ENCODE results near the gene PYGL. TPM values are rescaled to one million over a fixed set of nuclear protein-coding genes. Genes with fewer than 3 reads are reported as not detected.

Gene PYGL
- total RNA-seq, 2 donors from 2014 or later: 11.5 to 11.9 TPM

DNA sequence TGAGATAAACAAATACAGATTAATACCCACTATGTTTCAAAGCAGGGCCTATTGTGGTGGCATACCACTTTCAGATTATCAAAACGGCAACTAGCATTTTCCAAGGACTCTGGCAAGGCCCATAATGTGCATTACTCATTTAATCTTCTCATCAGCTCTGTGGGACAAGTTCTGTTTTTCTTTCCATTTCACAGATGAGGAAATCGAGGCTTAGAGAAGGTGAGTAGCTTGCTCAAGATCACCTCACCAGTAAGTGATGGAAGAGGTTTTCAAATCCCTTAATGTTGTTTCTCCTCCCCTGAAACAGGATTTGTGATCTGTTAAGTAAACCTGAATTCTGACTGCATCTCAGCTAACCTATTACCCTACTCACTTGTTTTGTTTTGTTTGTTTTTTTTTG lies 3.9 kb upstream of the PYGL start:
- Histone ChIP-seq H3K27ac (no peak overlapping the region), H3K4me3 (no peak overlapping the region), H3K4me1 (peaks cover 15% of the 10 kb centered on the region), H3K36me3 (replicated peaks in 1 of 2; ENCODE audit: insufficient read depth in 1 of 2, low read depth in 2 of 2) (no peaks in the 10 kb centered on the region), H3K27me3 (no peaks in the 10 kb centered on the region), H3K9me3 (no peaks in the 10 kb centered on the region)
- intact Hi-C loops (cut with DNase I): no loop called here
- no peak for DNase-seq
- TF ChIP-seq, protein P1, sequence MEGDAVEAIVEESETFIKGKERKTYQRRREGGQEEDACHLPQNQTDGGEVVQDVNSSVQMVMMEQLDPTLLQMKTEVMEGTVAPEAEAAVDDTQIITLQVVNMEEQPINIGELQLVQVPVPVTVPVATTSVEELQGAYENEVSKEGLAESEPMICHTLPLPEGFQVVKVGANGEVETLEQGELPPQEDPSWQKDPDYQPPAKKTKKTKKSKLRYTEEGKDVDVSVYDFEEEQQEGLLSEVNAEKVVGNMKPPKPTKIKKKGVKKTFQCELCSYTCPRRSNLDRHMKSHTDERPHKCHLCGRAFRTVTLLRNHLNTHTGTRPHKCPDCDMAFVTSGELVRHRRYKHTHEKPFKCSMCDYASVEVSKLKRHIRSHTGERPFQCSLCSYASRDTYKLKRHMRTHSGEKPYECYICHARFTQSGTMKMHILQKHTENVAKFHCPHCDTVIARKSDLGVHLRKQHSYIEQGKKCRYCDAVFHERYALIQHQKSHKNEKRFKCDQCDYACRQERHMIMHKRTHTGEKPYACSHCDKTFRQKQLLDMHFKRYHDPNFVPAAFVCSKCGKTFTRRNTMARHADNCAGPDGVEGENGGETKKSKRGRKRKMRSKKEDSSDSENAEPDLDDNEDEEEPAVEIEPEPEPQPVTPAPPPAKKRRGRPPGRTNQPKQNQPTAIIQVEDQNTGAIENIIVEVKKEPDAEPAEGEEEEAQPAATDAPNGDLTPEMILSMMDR (IDR thresholded peaks at IDR 0.05): no peak
- no peak for TF ChIP-seq POLR2A (IDR thresholded peaks at IDR 0.05)
- no peak for ATAC-seq
- 35 to 52% methylated on average over 2 of the region's 2 CpGs for WGBS, 2 donors

DNA sequence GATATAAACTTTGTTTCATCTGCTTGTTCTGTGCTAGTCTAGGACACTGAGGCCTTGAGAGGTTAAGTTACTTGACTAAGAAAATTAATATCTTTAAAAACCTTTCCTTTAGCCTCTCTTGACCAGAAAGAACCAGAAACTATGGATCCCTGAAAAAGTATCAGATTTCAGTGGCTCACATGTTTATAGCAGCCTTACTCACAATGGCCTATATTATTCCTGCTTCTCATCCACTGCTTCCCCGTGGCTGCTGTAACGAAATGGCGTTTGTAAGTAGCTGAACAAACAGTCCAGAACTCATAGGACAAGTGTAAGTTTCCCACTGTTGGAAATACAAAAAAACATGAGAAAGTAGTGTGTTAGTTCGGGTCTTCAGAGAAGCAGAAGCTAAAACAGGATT lies 3.2 kb upstream of the PYGL start:
- H3K4me3 ChIP-seq: no peak overlapping the region
- no peaks in the 10 kb centered on the region for H3K36me3 ChIP-seq (replicated peaks in 1 of 2; ENCODE audit: insufficient read depth in 1 of 2, low read depth in 2 of 2)
- peaks cover 16% of the 10 kb centered on the region for H3K4me1 ChIP-seq
- no peak for TF ChIP-seq POLR2A (IDR thresholded peaks at IDR 0.05)
- TF ChIP-seq, protein P1 (IDR thresholded peaks at IDR 0.05): no peak
- no peaks in the 10 kb centered on the region for H3K9me3 ChIP-seq
- WGBS, 2 donors: 67 to 73% methylated on average over 4 of the region's 4 CpGs
- H3K27me3 ChIP-seq: no peaks in the 10 kb centered on the region
- ATAC-seq (no peak), DNase-seq (no peak)
- no peak overlapping the region for H3K27ac ChIP-seq
- intact Hi-C loops (cut with DNase I): no loop called here

DNA sequence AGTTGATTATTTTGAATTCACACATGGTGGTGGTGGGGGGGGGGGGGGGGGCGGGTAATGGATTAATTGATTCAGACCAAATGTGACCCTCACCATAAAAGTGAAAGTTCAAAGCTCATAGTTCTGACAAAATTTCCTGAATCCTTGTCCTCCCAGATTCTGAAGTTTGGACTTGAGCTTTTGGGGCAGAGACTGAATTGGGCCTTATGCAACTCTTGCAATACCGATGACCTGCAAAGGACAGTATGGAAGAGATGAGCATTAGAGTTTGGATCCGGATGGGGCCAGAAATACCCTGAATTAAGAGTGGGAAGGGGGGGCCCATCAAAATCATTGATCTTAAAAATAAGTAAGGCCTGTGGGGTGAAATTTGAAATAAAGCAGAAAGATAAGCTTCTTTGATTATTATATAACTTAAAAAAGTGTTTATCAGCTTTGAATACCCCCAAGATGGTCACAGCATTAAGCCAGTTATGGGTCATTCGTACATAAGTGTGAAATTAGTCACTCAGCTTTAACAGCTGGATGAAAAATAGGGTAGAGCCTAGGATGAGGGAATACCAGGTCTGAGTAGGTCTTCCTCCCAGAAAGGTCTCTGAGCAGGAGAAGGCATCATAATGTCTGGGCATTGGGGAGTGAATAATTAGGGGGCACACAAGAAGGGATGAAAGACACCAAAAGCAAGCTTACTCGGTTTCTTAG lies 2.1 kb upstream of the PYGL start:
- peaks cover 16% of the 10 kb centered on the region for H3K4me1 ChIP-seq
- no peak overlapping the region for H3K27ac ChIP-seq
- H3K27me3 ChIP-seq: no peaks in the 10 kb centered on the region
- no peaks in the 10 kb centered on the region for H3K36me3 ChIP-seq (replicated peaks in 1 of 2; ENCODE audit: insufficient read depth in 1 of 2, low read depth in 2 of 2)
- DNase-seq: no peak
- no peak for ATAC-seq
- TF ChIP-seq, protein P1 (IDR thresholded peaks at IDR 0.05): no peak
- no peak for TF ChIP-seq POLR2A (IDR thresholded peaks at IDR 0.05)
- H3K4me3 ChIP-seq: no peak overlapping the region
- WGBS, 2 donors: 78 to 87% methylated on average over 5 of the region's 5 CpGs
- no peaks in the 10 kb centered on the region for H3K9me3 ChIP-seq
- intact Hi-C loops (cut with DNase I): no loop called here

DNA sequence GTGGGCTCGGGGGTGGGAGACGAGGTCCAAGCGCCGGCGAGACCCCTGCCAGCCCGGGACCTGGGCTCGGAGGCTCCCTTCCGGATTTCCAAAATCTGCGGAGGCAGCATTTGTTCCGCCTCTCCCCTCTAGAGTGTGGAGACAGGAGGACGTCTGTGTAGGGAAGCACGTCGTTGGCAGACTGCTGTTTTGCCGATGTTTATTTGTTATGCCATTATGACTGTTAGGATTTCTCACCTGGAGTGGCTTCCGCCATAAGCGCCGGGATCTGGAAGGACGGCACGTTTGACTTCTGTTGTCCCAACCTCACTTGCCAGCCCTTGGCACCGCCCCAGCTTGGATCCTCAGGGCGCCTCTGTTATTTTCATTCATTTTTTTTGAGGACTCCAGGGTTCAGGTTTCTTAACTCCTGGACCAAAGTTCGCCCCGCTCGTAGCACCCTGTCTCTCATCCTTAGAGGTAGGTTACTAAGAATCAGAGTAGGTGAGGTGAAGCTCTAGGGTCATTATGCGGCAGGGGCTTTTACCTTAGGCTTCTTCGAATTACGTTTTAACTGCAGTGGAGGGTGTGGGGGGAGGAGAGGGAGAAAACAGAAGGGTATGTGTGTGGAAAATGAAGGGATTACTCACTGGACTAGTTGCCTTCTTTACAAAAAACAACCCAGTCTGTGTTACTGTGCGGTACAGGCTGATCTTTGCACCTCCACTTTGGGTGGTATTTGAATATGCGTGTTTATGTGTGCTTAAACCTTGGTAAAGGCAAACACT lies 547 bp upstream of the PYGL start:
- peak; percentile 42 to 71 (median 46) for DNase-seq
- TF ChIP-seq, protein P1 (IDR thresholded peaks at IDR 0.05): no peak
- peak in 2 of 3 donors; percentile 22 to 60 for TF ChIP-seq POLR2A (IDR thresholded peaks at IDR 0.05)
- Histone ChIP-seq H3K4me1 (peaks cover 16% of the 10 kb centered on the region), H3K27me3 (no peaks in the 10 kb centered on the region), H3K36me3 (replicated peaks in 1 of 2; ENCODE audit: insufficient read depth in 1 of 2, low read depth in 2 of 2) (no peaks in the 10 kb centered on the region), H3K27ac (peak overlapping the region in 3 of 4 donors; percentile 31 to 84 (median 55)), H3K9me3 (no peaks in the 10 kb centered on the region), H3K4me3 (peak overlapping the region; percentile 69 to 88)
- 4 to 7% methylated on average over 15 to 24 of the region's 29 CpGs for whole genome bisulfite sequencing, 2 donors
- ATAC-seq: peak; percentile 45
- intact Hi-C loops (cut with DNase I): no loop called here
